Forelimb muscle (tissue), 1 donor: ENCODE data around the gene BMPR1A. TPM values are rescaled to one million over a fixed set of nuclear protein-coding genes. Genes with fewer than 3 reads are reported as not detected.
"Not testable (repeated sequence)": the region's sequence is repeated elsewhere in the genome, so short reads cannot be mapped to it uniquely, and the experiment has no call there.

Experiments
- DNase-seq: peaks from one replicate; pipeline ENCODE4 v3.0.0-alpha.2; 2013; ENCODE audit warnings: low read depth
- polyA plus RNA-seq: library from polyadenylated mRNA; unstranded; fragments of 120-200 nt; gene quantifications from one replicate; pipeline ENCODE4 v1.2.1, GENCODE V29; 2013; ENCODE audit not compliant: insufficient read length

Gene BMPR1A
- polyA plus RNA-seq, 1 donor: 46.0 TPM

GRCh38 chr10:86729677-86730076 lies 26.7 kb upstream of the BMPR1A start:
- DNase-seq: no peak

GRCh38 chr10:86730227-86730626 lies 26.2 kb upstream of the BMPR1A start:
- no peak for DNase-seq

DNA sequence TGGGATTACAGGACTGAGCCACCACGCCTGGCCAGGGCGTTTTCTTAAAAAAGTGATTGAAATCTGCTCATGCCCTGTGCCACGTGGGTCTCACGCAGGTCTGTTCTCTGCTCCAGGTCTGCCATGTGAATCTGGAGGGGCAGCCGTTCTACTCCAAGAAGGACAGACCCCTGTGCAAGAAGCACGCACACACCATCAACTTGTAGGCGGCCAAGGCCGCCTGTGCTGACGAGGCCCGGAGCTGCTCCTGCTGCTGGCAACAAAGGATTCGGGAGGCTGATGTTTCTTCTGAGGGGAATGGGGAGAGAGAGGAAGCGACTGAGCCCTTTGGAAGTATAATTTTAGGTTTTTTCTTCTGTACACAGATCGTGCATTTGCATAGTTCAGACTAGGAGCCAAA lies 23.6 kb upstream of the BMPR1A start:
- DNase-seq: no peak

DNA sequence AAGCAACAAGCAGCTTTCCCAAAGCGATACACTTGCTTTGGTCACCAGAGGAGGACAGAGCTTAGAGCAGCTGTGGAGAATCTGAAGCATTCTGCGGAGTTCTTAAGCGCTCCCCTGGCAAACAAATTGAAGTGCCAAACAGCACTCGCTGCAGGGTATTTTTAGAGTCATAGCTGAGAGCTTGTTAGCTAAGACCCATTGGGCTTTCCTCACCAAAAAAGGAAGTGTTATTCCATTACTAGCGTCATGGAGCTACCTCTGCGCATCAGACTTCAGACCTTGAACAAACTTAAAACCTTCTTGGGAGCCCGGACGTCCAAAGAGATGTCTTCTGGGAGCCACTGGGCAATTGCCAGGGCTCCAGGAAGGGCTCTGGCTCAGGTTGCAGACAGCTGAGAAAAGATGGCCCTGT lies 23.2 kb upstream of the BMPR1A start:
- peak; percentile 17 for DNase-seq

DNA sequence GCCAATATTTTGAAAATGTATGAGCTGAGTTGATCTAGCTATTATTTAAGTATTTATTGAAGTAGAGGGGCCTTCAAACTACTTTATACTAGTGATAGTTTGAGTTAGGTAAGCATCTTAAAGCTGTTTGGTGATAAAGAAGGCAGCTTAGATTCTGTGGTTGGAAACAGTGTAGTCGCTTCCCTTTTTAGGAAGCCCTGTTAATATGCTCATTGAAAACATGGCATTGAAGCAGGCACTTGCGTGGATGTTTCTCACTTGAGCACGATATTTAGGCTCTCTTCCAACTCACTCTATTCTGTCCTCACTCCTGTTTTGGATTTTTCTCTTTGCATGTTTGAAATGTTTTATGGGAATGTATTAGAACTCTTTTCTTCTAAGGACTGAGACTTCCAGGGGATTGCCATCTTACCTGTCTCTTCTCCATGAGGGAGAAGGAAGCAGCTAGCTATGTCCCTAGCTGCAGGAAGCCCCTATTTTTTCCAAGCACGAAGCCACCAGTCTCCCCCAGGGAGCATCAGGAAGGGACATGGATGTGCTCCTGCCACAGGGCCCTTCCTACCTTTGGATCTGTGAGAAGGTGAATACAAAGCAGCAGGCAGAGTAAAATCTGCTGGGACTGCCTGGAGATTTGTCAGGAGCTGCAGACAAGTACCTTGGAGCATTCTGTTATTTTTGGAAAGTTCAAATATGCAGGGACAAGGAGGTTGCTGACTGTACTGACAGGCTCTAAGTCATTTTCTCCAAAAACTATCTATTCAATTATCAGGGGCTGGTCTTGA lies 22.0 kb upstream of the BMPR1A start:
- no peak for DNase-seq

DNA sequence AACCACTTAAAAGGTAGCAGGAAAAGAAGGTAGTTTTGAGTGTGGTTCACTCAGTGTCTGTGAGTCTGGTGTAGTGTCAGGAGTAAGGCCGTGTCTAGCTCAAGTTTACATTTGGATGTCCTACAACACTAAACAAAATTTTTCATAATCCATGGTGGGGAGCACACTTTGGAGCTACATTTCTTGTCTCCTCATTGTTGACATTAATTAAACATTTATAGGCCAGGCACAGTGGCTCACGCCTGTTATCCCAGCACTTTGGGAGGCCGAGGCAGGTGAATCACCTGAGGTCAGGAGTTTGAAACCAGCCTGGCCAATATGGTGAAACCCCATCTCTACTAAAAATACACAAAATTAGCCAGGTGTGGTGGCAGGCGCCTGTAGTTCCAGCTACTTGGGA lies 21.1 kb upstream of the BMPR1A start:
- not testable (repeated sequence) for DNase-seq

- DNase-seq: no peak
These were observed 14.2 kb upstream of the BMPR1A start for GRCh38 chr10:86742230-86742629.

DNA sequence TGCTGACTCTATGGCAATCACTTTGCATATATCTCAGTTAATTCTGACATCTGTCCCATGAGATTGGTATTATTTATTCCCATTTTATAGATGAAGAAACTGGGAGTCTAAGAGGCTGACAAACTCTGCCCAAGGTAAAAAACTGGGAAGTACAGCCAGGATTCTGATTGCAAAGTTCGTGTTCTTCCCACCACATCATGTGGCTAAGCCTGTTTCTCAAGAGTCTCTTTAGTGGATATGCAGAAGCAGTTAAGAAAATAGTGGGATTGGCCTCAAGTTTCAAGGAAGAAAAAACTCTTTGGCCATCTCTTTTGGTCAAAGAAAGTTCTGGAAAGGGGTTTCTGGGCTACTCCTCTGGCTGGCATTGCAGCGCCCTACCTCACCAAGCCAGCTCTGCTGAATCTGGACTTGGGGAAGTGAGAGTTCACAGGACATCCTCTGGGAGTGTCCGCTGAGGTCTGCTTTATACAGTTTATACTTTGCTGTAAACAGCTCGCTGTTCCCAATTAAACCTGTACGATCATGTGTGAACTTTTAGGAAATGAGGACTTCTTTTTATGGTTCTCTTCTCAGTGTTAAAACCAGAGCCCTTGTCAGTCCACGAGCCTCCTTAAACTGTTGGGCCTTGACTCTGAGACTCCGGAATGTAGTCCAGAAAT lies 12.2 kb upstream of the BMPR1A start:
- DNase-seq: no peak

DNA sequence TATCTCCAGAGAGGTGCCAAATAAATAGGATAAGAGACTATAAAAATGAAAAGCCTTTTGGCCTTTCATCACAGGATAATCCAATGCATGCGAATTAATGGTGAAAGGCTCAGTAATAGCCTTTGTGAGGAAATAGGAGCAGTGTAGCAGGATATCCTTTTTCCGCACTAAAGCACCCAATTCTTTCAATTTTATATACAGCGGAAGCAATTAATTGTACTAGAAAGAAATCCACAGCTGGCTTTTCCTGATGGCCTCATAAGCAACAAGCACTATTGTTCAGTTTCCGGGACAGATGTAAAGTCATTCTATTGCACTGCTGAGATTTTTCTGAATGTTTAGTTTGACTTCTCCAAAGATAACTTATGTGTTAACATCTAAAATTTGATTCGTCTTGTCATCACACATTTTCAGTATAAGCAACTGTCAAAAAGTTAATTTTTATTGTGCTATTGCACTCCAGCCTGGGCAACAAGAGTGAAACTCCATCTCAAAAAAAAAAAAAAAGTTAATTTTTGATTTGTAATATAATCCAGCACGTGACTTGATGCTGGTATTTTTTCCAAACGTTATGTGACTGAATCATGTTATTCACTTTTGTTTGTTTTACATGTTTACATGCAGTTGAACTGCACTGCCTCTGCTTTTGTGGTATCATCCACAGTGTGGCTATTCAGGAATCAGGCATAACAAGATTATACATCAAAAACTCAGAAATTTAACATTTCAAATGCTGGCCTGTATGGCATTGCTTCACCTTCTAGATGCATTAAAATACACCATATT lies 8.4 kb upstream of the BMPR1A start:
- DNase-seq: no peak

- DNase-seq: no peak
These were observed 6.6 kb upstream of the BMPR1A start for GRCh38 chr10:86749854-86750253.

DNA sequence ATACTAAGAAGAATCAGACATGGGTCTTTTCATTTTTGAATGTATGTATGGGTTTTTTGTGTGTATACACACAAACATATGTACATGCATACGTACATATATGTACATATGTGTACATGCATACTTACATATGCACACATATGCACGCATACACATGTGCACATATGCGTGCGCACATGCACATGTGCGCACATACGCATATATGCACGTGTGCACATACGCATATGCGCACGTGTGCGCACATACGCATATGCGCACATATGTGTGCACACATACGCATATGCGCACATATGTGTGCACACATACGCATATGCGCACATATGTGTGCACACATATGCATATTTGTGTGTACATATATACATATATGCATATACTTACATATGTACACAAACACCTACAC lies 4.9 kb upstream of the BMPR1A start:
- DNase-seq: no peak

GRCh38 chr10:86752311-86752710 lies 4.1 kb upstream of the BMPR1A start:
- no peak for DNase-seq

- no peak for DNase-seq
These were observed 3.4 kb upstream of the BMPR1A start for GRCh38 chr10:86753051-86753450.

DNA sequence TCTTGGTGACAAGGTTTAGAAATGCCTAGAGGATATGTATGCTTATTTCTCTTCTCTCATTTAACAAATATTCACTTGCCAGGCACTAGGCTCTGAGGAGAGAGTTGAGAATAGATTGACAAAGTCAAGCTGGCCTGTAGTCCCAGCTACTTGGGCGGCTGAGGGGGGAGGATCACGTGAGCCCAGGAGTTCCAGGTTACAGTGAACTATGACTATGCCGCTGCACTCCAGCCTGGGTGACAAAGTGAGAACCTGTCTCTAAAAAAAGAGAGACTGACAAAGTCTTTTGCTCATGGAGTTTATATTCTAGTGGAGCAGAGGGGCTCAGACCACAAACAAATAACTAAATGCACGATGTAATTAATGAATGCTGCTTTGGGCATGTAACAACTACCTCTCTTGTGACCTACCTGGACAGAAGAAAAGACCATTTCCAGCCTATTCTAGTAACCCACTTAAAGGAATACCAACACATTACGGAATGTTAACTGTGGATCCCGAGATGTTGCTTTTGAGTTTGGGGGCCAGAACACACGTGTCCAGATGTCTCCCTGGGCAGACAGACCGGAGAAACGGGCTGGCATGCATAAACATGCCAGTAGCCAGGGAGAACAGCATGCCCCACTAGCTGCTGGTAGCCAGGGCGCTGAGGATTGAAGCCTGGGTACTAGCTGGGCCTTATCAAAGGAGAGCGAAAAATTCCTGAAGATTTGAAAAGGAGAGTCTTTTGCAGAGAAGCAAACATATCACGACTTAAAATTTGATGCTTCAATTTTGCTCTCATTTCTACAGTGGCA lies 2.6 kb upstream of the BMPR1A start:
- DNase-seq: no peak

GRCh38 chr10:86755454-86755739 lies 1.0 kb upstream of the BMPR1A start:
- DNase-seq: no peak

DNA sequence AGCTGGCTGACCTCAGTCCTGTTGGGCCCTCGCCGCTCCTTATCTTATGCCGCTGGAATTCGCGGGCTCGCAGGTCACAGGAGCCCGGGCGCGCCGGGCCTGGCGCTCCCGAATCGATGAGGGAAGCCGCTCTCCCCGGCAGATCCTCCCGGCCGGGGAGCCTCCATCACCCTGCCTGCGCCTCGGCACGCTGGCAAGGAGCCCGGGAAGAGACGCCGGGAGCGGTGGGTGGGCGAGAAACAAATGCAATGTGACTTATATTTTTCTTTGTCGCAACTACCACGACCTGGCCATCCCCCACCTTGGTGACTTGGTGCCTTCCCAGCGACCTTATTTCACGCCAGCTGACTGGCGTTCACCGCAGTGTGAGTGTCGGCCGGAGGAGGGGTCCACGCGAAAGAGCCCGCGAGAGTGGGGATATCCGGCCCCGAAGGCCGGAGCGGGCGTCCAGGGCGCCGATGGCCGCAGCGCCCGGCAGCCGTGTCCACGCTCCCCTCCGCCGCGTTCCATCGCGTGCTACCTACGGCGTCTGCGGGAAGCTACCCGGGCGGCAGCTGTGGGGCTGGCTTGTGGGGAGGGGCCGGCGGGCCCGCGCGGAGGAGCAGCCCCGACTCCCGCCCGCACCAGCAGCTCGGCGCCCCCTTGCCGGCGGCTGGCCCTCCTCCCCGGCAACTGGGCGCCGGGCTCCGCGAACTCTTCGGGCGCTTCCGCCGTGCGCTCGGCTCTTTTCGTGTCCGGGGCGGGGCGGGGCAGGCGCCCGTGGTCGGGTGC lies 494 bp upstream of the BMPR1A start:
- DNase-seq: no peak

- no peak for DNase-seq
These were observed 924 bp downstream of the BMPR1A start for GRCh38 chr10:86757113-86757972.

DNA sequence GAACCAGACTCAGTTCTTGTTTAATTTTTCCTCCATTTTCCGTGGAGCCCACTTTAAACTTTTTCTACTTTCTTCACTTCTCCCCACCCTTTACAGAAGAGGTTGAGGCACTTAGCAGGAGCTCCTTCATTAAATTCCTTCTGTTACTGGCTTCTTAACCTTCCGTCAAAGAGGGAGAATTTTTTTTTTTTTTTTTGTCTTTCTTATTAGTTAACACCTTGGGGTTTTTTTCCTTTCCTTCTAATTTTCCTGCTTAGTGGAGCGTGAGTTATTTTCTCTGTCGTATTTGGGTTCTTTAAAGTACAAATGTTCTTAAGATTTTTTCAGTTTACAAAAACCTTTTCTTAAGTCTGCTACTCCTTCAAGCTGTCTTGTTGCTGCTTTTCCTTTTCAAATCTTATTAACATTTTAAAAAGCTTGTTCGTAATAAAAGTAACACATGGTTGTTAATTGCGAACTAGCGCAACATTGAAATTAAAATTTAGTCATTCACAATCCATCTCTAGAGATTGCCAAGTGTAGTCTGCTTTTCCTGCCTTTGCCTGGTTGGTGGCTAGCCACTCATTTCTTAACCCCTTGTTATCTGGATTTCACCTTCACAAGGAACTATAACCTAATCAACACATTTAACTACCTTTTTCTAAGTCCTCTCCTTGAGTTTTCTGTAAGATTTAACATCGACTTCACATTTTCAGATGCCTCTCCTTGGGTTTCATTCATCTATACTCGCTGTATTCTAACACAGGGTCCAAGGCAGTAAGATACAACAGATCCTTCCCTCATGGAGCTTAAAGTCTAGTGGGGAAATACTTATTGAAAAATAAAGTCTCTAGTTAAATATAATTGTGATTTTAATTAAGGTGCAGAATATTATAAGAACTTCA lies 2.0 kb downstream of the BMPR1A start:
- no peak for DNase-seq

- DNase-seq: no peak
These were observed 2.8 kb downstream of the BMPR1A start for GRCh38 chr10:86759073-86759672.
